ENCODE results near the gene BBIP1.

- no peak for TF ChIP-seq CTCF (IDR thresholded peaks at IDR 0.05 in 2 of 3, conservative IDR thresholded peaks at IDR 0.05 in 1 of 3; ENCODE audit: control insufficient read depth in 2 of 3, extremely low read depth in 1 of 3, insufficient read depth in 1 of 3, low read depth in 3 of 3, low read length in 3 of 3)
- TF ChIP-seq REST (IDR thresholded peaks at IDR 0.05; ENCODE audit: low read depth, low read length): no peak
Observed at GRCh38 chr10:110951381-110951780, 32.4 kb upstream of the BBIP1 start.

All from GM12878 (cell line).